HepG2 (cell line): Measurements from ENCODE around the gene FAM174C. TPM values are rescaled to one million over a fixed set of nuclear protein-coding genes. Genes with fewer than 3 reads are reported as not detected.
A peak's percentile ranks its signal among the peaks of the same experiment; 100 is the strongest.

Experiments used
- HNRNPL ChIP-seq: fragments of 200-400 bp; formaldehyde crosslinking; IDR thresholded peaks from 2 replicates; pipeline ENCODE4 v1.6.1; 2017; ENCODE audit warnings: mild to moderate bottlenecking, low read depth, low read length
- KLF13 ChIP-seq: sonication (generic); formaldehyde crosslinking; IDR thresholded peaks from 2 replicates; pipeline ENCODE4 v1.4.0; 2020; ENCODE audit warnings: mild to moderate bottlenecking, missing genetic modification reagents
- NFATC3 ChIP-seq: sonication (generic); formaldehyde crosslinking; IDR thresholded peaks from 2 replicates; pipeline ENCODE4 v1.5.1; 2020; ENCODE audit warnings: mild to moderate bottlenecking, missing genetic modification reagents
- NR2C2 ChIP-seq: sonication (generic); formaldehyde crosslinking; IDR thresholded peaks from 2 replicates; pipeline ENCODE4 v1.4.0; 2020; ENCODE audit warnings: missing genetic modification reagents, mild to moderate bottlenecking, moderate library complexity, borderline replicate concordance
- POLR2AphosphoS5 ChIP-seq: IDR thresholded peaks from 2 replicates; pipeline ENCODE4 v1.6.1; 2012; ENCODE audit warnings: low read depth, low read length
- ZBTB7B ChIP-seq: sonication (generic); formaldehyde crosslinking; IDR thresholded peaks from 2 replicates; pipeline ENCODE4 v1.4.0; 2020; ENCODE audit warnings: missing genetic modification reagents
- ZNF331 ChIP-seq: sonication (generic); formaldehyde crosslinking; IDR thresholded peaks from 2 replicates; pipeline ENCODE4 v1.4.0; 2020; ENCODE audit warnings: missing genetic modification reagents
- ZNF652 ChIP-seq: IDR thresholded peaks from 2 replicates; pipeline ENCODE4 v1.6.1; 2016; ENCODE audit warnings: low read depth, borderline replicate concordance
- ZNF879 ChIP-seq: sonication (generic); formaldehyde crosslinking; IDR thresholded peaks from 2 replicates; pipeline ENCODE4 v1.8.1; 2023; ENCODE audit warnings: missing genetic modification reagents
- polyA plus RNA-seq, 8 experiments: library from polyadenylated mRNA; depleted of rRNA in 3 of 8; stranded (reverse) in 7 of 8; unstranded in 1 of 8; fragments of >200 nt; fragmentation: Illumina TruSeq in 4 of 8; extraction: Trizol in 4 of 8; gene quantifications; 2 replicates each; pipeline versions ENCODE4 v1.2.1 to v1.2.3, GENCODE V29; 2011 to 2016; ENCODE audit warnings: low read depth in 4 of 8, missing spikeins in 1 of 8, mixed read lengths in 1 of 8; ENCODE audit not compliant: insufficient read depth in 1 of 8
- total RNA-seq, 5 experiments: library from RNA; depleted of rRNA; stranded (reverse); fragments of >200 nt; fragmentation: Illumina TruSeq; extraction: Trizol; gene quantifications; 2 replicates each; pipeline ENCODE4 v1.2.3, GENCODE V29; 2016; ENCODE audit warnings: low read depth in 1 of 5
- TF ChIP-seq, protein P1 (sequence below): sonication (generic); formaldehyde crosslinking; IDR thresholded peaks from 2 replicates; pipeline ENCODE4 v1.8.0; 2022; ENCODE audit warnings: low read depth, missing genetic modification reagents
- TF ChIP-seq, protein P2 (sequence below): sonication (generic); formaldehyde crosslinking; IDR thresholded peaks from 2 replicates; pipeline ENCODE4 v1.5.0; 2020; ENCODE audit warnings: mild to moderate bottlenecking, missing genetic modification reagents
- TF ChIP-seq, protein P3 (sequence below): IDR thresholded peaks from 2 replicates; pipeline ENCODE4 v1.6.1; 2016; ENCODE audit warnings: missing genetic modification reagents, missing compliant biosample characterization
- TF ChIP-seq, protein P4 (sequence below): sonication (generic); formaldehyde crosslinking; IDR thresholded peaks from 2 replicates; pipeline ENCODE4 v1.5.0; 2020; ENCODE audit warnings: missing genetic modification reagents
- TF ChIP-seq, protein P5 (sequence below): sonication (generic); formaldehyde crosslinking; IDR thresholded peaks from 2 replicates; pipeline ENCODE4 v1.8.0; 2023; ENCODE audit warnings: mild to moderate bottlenecking, missing genetic modification reagents
- TF ChIP-seq, protein P6 (sequence below): sonication (generic); formaldehyde crosslinking; IDR thresholded peaks from 2 replicates; pipeline ENCODE4 v1.4.0; 2020; ENCODE audit warnings: missing genetic modification reagents
- TF ChIP-seq, protein P7 (sequence below): sonication (generic); formaldehyde crosslinking; IDR thresholded peaks from 2 replicates; pipeline ENCODE4 v1.5.1; 2020; ENCODE audit warnings: mild to moderate bottlenecking, missing genetic modification reagents
- TF ChIP-seq, protein P8 (sequence below): sonication (generic); formaldehyde crosslinking; IDR thresholded peaks from 2 replicates; pipeline ENCODE4 v1.8.1; 2023; ENCODE audit warnings: mild to moderate bottlenecking, missing genetic modification reagents, borderline replicate concordance

Gene FAM174C
- total and polyA plus RNA-seq, 2 of the 13 experiments (the other 11 are each of a cell fraction or from before 2014, with no cell fraction given), result 19.5 to 31.3 TPM

DNA sequence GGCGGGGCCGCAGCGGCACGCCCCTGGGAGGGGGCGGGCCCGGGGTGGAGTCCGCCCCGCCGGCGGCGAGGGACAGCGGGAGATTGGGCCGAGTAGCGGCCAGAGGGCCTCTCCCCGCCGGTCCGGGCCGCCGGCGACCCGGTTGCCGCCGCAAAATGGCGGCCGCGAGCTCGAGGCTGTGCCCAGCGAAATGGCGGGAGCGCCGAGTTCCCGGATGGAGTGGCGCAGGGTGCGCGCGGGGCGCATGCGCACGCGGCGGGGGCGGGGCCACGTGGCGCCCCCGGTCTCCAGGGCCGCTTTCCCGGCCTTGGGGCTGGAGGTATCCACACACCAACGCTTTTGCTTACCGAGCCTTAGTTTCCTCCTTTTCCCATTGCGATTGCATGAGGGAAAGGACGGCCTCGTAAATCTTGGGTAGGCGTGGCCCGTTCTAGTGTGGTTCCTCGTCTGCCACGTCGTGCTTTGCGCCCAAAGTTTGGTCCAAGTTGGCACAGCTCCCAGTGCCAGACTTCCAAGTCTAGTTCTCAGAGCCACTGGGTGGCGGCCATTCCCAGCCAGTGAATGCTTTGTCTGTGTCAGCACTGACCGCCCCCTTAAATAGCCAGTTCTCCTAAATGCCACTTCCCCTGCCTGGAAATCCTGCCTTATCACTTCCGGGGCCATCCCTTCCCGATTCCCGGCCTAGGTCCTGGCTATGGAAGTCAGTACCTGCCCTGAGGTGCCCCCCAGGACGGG, 5.7 kb upstream of the FAM174C start (continued):
- TF ChIP-seq, protein P1, sequence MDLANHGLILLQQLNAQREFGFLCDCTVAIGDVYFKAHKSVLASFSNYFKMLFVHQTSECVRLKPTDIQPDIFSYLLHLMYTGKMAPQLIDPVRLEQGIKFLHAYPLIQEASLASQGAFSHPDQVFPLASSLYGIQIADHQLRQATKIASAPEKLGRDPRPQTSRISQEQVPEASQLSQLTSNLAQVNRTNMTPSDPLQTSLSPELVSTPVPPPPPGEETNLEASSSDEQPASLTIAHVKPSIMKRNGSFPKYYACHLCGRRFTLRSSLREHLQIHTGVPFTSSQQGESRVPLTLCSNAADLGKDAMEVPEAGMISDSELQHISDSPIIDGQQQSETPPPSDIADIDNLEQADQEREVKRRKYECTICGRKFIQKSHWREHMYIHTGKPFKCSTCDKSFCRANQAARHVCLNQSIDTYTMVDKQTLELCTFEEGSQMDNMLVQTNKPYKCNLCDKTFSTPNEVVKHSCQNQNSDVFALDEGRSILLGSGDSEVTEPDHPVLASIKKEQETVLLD (CRISPR knock-in tag), result no peak; the same call in none of the 2 replicates
- TF ChIP-seq HNRNPL (0 out of 2 replicates have a peak, but pooled peaks have one; percentile 23), ZNF331 (CRISPR knock-in tag) (no peak), ZNF652 (CRISPR knock-in tag) (no peak), ZNF879 (CRISPR knock-in tag) (no peak), POLR2AphosphoS5 (no peak; the same call in none of the 2 replicates), ZBTB7B (CRISPR knock-in tag) (no peak), NR2C2 (CRISPR knock-in tag) (peak; percentile 88), NFATC3 (CRISPR knock-in tag) (0 out of 2 replicates have a peak, but pooled peaks have one; percentile 64), KLF13 (peak; percentile 79; the same call in 1 of the 2 replicates)
- TF ChIP-seq, protein P2, sequence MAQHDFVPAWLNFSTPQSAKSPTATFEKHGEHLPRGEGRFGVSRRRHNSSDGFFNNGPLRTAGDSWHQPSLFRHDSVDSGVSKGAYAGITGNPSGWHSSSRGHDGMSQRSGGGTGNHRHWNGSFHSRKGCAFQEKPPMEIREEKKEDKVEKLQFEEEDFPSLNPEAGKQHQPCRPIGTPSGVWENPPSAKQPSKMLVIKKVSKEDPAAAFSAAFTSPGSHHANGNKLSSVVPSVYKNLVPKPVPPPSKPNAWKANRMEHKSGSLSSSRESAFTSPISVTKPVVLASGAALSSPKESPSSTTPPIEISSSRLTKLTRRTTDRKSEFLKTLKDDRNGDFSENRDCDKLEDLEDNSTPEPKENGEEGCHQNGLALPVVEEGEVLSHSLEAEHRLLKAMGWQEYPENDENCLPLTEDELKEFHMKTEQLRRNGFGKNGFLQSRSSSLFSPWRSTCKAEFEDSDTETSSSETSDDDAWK (CRISPR knock-in tag), result no peak
- TF ChIP-seq, protein P3, sequence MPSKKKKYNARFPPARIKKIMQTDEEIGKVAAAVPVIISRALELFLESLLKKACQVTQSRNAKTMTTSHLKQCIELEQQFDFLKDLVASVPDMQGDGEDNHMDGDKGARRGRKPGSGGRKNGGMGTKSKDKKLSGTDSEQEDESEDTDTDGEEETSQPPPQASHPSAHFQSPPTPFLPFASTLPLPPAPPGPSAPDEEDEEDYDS (CRISPR knock-in tag), result no peak
- TF ChIP-seq, protein P4, sequence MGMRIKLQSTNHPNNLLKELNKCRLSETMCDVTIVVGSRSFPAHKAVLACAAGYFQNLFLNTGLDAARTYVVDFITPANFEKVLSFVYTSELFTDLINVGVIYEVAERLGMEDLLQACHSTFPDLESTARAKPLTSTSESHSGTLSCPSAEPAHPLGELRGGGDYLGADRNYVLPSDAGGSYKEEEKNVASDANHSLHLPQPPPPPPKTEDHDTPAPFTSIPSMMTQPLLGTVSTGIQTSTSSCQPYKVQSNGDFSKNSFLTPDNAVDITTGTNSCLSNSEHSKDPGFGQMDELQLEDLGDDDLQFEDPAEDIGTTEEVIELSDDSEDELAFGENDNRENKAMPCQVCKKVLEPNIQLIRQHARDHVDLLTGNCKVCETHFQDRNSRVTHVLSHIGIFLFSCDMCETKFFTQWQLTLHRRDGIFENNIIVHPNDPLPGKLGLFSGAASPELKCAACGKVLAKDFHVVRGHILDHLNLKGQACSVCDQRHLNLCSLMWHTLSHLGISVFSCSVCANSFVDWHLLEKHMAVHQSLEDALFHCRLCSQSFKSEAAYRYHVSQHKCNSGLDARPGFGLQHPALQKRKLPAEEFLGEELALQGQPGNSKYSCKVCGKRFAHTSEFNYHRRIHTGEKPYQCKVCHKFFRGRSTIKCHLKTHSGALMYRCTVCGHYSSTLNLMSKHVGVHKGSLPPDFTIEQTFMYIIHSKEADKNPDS, result 0 out of 2 replicates have a peak, but pooled peaks have one; percentile 43
- TF ChIP-seq, protein P5, sequence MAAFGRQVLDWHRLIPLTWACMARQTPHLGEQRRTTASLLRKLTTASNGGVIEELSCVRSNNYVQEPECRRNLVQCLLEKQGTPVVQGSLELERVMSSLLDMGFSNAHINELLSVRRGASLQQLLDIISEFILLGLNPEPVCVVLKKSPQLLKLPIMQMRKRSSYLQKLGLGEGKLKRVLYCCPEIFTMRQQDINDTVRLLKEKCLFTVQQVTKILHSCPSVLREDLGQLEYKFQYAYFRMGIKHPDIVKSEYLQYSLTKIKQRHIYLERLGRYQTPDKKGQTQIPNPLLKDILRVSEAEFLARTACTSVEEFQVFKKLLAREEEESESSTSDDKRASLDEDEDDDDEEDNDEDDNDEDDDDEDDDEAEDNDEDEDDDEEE (CRISPR knock-in tag), result 0 out of 2 replicates have a peak, but pooled peaks have one; percentile 30
- TF ChIP-seq, protein P6, sequence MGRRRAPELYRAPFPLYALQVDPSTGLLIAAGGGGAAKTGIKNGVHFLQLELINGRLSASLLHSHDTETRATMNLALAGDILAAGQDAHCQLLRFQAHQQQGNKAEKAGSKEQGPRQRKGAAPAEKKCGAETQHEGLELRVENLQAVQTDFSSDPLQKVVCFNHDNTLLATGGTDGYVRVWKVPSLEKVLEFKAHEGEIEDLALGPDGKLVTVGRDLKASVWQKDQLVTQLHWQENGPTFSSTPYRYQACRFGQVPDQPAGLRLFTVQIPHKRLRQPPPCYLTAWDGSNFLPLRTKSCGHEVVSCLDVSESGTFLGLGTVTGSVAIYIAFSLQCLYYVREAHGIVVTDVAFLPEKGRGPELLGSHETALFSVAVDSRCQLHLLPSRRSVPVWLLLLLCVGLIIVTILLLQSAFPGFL, result no peak
- TF ChIP-seq, protein P7, sequence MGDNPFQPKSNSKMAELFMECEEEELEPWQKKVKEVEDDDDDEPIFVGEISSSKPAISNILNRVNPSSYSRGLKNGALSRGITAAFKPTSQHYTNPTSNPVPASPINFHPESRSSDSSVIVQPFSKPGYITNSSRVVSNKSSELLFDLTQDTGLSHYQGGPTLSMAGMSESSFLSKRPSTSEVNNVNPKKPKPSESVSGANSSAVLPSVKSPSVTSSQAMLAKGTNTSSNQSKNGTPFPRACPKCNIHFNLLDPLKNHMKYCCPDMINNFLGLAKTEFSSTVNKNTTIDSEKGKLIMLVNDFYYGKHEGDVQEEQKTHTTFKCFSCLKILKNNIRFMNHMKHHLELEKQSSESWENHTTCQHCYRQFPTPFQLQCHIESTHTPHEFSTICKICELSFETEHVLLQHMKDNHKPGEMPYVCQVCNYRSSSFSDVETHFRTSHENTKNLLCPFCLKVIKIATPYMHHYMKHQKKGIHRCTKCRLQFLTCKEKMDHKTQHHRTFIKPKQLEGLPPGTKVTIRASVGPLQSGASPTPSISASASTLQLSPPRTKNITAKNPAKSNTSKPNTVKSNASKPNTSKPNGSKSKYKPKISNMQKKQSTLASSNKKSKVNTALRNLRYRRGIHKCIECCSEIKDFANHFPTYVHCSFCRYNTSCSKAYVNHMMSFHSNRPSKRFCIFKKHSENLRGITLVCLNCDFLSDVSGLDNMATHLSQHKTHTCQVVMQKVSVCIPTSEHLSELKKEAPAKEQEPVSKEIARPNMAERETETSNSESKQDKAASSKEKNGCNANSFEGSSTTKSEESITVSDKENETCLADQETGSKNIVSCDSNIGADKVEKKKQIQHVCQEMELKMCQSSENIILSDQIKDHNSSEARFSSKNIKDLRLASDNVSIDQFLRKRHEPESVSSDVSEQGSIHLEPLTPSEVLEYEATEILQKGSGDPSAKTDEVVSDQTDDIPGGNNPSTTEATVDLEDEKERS, result no peak
- TF ChIP-seq, protein P8, sequence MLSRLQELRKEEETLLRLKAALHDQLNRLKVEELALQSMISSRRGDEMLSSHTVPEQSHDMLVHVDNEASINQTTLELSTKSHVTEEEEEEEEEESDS, result no peak
